Mesendoderm (in vitro differentiated cells): ENCODE results near the gene ODC1.

Experiments used
- DNase-seq: peaks from one replicate; pipeline ENCODE4 v3.0.0; 2013
- H2AK5ac ChIP-seq: 2 replicates; pipeline ENCODE4 v1.6.1; 2013; ENCODE audit warnings: low read length, inconsistent platforms
- H2BK120ac ChIP-seq: 2 replicates; pipeline ENCODE4 v1.6.1; 2013; ENCODE audit warnings: low read depth, mild to moderate bottlenecking, low read length, moderate library complexity, mixed read lengths
- H2BK15ac ChIP-seq: replicated peaks from 2 replicates; pipeline ENCODE4 v1.6.1; 2013; ENCODE audit warnings: low read depth, mild to moderate bottlenecking, moderate library complexity
- H2BK5ac ChIP-seq: 2 replicates; pipeline ENCODE4 v1.6.1; 2013; ENCODE audit warnings: low read length, inconsistent platforms
- H3K18ac ChIP-seq: 2 replicates; pipeline ENCODE4 v1.6.1; 2013; ENCODE audit warnings: mild to moderate bottlenecking, low read length, mixed read lengths
- H3K23ac ChIP-seq: one replicate; pipeline ENCODE4 v1.6.1; 2013; ENCODE audit warnings: low read length
- H3K27ac ChIP-seq: 2 replicates; pipeline ENCODE4 v1.5.1; 2013; ENCODE audit warnings: low read depth, mild to moderate bottlenecking, inconsistent platforms, low read length, moderate library complexity
- H3K27me3 ChIP-seq: 2 replicates; pipeline ENCODE4 v1.6.1; 2013; ENCODE audit warnings: low read length, control low read depth, mild to moderate bottlenecking, inconsistent platforms; ENCODE audit not compliant: insufficient read depth, poor library complexity
- H3K36me3 ChIP-seq: 2 replicates; pipeline ENCODE4 v1.6.1; 2013; ENCODE audit warnings: low read length, inconsistent platforms; ENCODE audit not compliant: control insufficient read depth, insufficient read depth
- H3K4ac ChIP-seq: one replicate; pipeline ENCODE4 v1.6.1; 2013; ENCODE audit warnings: low read depth, mild to moderate bottlenecking, low read length, moderate library complexity
- H3K4me1 ChIP-seq: 2 replicates; pipeline ENCODE4 v1.6.1; 2013; ENCODE audit warnings: low read depth, low read length, inconsistent platforms; ENCODE audit not compliant: control insufficient read depth
- H3K4me2 ChIP-seq: 2 replicates; pipeline ENCODE4 v1.6.1; 2013; ENCODE audit warnings: low read length
- H3K4me3 ChIP-seq: 2 replicates; pipeline ENCODE4 v1.5.1; 2013; ENCODE audit warnings: mild to moderate bottlenecking, low read length
- H3K56ac ChIP-seq: one replicate; pipeline ENCODE4 v1.6.1; 2013; ENCODE audit warnings: low read length
- H3K79me1 ChIP-seq: 2 replicates; pipeline ENCODE4 v1.6.1; 2013; ENCODE audit warnings: low read length, inconsistent platforms
- H3K79me2 ChIP-seq: 2 replicates; pipeline ENCODE4 v1.6.1; 2013; ENCODE audit warnings: mild to moderate bottlenecking, low read length; ENCODE audit not compliant: control insufficient read depth, insufficient read depth
- H3K9ac ChIP-seq: 2 replicates; pipeline ENCODE4 v1.6.1; 2013; ENCODE audit warnings: low read length, inconsistent platforms
- H4K5ac ChIP-seq: one replicate; pipeline ENCODE4 v1.6.1; 2013; ENCODE audit warnings: low read length
- H4K8ac ChIP-seq: one replicate; pipeline ENCODE4 v1.6.1; 2013; ENCODE audit warnings: low read depth, mild to moderate bottlenecking, control low read depth, low read length, moderate library complexity
- WGBS: extraction: QIAGEN DNeasy Blood & Tissue Kit; methylation state at CpG from one replicate; pipeline ENCODE4 v1.1.7; 2013; ENCODE audit warnings: low lambda C conversion rate, missing lambda C conversion rate; ENCODE audit not compliant: insufficient coverage; ENCODE audit errors: extremely low coverage; 5-methylcytosine and 5-hydroxymethylcytosine counted together

The ODC1 gene

GRCh38 chr2:10419553-10420257 is 28.4 kb downstream of the ODC1 start:
- Histone ChIP-seq H3K23ac (no peak overlapping the region), H3K18ac (no peak overlapping the region), H3K9ac (no peak overlapping the region), H3K36me3 (no peaks in the 10 kb centered on the region), H2BK5ac (no peak overlapping the region), H4K8ac (no peak overlapping the region), H3K79me1 (no peaks in the 10 kb centered on the region), H3K4me1 (peaks cover 2% of the 10 kb centered on the region), H3K56ac (no peak overlapping the region), H2AK5ac (no peak overlapping the region), H3K4me3 (no peak overlapping the region), H3K4me2 (no peak overlapping the region), H3K27ac (no peak overlapping the region), H3K4ac (no peak overlapping the region), H2BK120ac (no peak overlapping the region), H2BK15ac (no peak overlapping the region), H3K27me3 (no peaks in the 10 kb centered on the region), H4K5ac (no peak overlapping the region), H3K79me2 (no peaks in the 10 kb centered on the region)
- no peak for DNase-seq
- no CpG with 5 or more reads among the region's 54 CpGs for WGBS

- Histone ChIP-seq H3K4me3 (no peak overlapping the region), H3K4me2 (no peak overlapping the region), H3K27ac (no peak overlapping the region), H4K5ac (no peak overlapping the region), H2BK120ac (no peak overlapping the region), H3K79me2 (no peaks in the 10 kb centered on the region), H2BK15ac (no peak overlapping the region), H3K27me3 (no peaks in the 10 kb centered on the region), H3K36me3 (no peaks in the 10 kb centered on the region), H4K8ac (no peak overlapping the region), H3K4me1 (peaks cover 2% of the 10 kb centered on the region), H3K23ac (no peak overlapping the region), H3K4ac (no peak overlapping the region), H2AK5ac (no peak overlapping the region), H3K56ac (no peak overlapping the region), H3K18ac (no peak overlapping the region), H3K9ac (no peak overlapping the region), H3K79me1 (no peaks in the 10 kb centered on the region), H2BK5ac (no peak overlapping the region)
- WGBS: 100% methylated on average over 1 of the region's 6 CpGs
- no peak for DNase-seq
These were observed 30.4 kb downstream of the ODC1 start for GRCh38 chr2:10417551-10418335.

GRCh38 chr2:10415640-10416039 is 32.5 kb downstream of the ODC1 start:
- WGBS: no CpG with 5 or more reads among the region's 12 CpGs
- no peak overlapping the region for H2BK15ac ChIP-seq
- no peak overlapping the region for H3K56ac ChIP-seq
- no peak overlapping the region for H3K27ac ChIP-seq
- no peak overlapping the region for H3K9ac ChIP-seq
- H3K4me1 ChIP-seq: no peaks in the 10 kb centered on the region
- H3K4ac ChIP-seq: no peak overlapping the region
- no peak overlapping the region for H4K5ac ChIP-seq
- no peaks in the 10 kb centered on the region for H3K27me3 ChIP-seq
- H2BK120ac ChIP-seq: no peak overlapping the region
- no peak for DNase-seq
- no peaks in the 10 kb centered on the region for H3K79me2 ChIP-seq
- no peak overlapping the region for H4K8ac ChIP-seq
- no peaks in the 10 kb centered on the region for H3K79me1 ChIP-seq
- H3K4me3 ChIP-seq: no peak overlapping the region
- H3K18ac ChIP-seq: no peak overlapping the region
- no peak overlapping the region for H3K23ac ChIP-seq
- no peak overlapping the region for H3K4me2 ChIP-seq
- H3K36me3 ChIP-seq: no peaks in the 10 kb centered on the region
- no peak overlapping the region for H2AK5ac ChIP-seq
- H2BK5ac ChIP-seq: no peak overlapping the region

DNA sequence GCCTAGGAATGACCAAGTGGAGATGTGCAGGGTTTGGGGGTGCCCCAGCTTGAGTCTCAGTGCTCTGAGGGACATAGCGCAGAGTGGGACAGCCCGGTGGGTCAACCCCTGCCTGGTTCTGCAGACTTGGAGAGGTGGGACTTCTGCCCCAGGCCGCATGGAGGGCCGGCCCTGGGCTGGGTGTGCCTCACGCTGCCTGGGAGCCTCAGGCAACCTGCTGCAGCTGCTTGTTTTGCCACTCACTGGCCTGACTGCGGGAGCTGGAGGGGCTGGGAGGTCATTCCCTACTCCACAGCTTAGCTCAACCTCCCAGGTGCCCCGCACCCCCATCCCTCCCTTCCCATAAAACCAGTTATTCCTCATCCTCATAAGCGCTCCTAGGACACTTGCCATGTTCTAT is 33.1 kb downstream of the ODC1 start:
- Histone ChIP-seq H3K27me3 (no peaks in the 10 kb centered on the region), H3K36me3 (no peaks in the 10 kb centered on the region), H3K4me2 (no peak overlapping the region), H3K27ac (no peak overlapping the region), H3K56ac (no peak overlapping the region), H3K9ac (no peak overlapping the region), H2BK15ac (no peak overlapping the region), H4K5ac (no peak overlapping the region), H3K4ac (no peak overlapping the region), H2BK5ac (no peak overlapping the region), H2BK120ac (no peak overlapping the region), H3K79me2 (no peaks in the 10 kb centered on the region), H3K23ac (no peak overlapping the region), H3K18ac (no peak overlapping the region), H4K8ac (no peak overlapping the region), H3K79me1 (no peaks in the 10 kb centered on the region), H3K4me3 (no peak overlapping the region), H3K4me1 (no peaks in the 10 kb centered on the region), H2AK5ac (no peak overlapping the region)
- WGBS: no CpG with 5 or more reads among the region's 8 CpGs
- no peak for DNase-seq

DNA sequence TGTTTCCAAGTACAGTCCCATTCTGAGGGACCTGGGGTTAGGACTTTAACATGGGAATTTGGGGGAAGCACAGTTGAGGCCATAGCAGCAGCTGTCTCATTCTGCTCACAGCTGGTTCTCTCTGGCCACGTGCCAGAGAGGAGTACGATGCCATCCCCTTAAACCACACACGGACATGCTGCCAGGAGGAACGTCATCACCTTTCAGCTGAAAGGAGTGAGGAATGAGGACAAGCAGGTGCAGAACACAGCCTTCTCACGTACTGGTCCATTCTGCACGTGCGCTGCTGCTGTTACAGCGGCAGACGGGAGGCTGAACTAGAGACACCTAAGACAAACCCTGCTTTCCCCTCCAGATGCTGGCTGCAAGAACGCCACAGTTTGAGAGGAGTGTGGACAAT is 33.5 kb downstream of the ODC1 start:
- H3K4me2 ChIP-seq: no peak overlapping the region
- H3K18ac ChIP-seq: no peak overlapping the region
- no CpG with 5 or more reads among the region's 10 CpGs for WGBS
- no peak overlapping the region for H3K56ac ChIP-seq
- no peak overlapping the region for H4K5ac ChIP-seq
- H3K4ac ChIP-seq: no peak overlapping the region
- H2BK15ac ChIP-seq: no peak overlapping the region
- H3K79me1 ChIP-seq: no peaks in the 10 kb centered on the region
- no peak for DNase-seq
- no peaks in the 10 kb centered on the region for H3K4me1 ChIP-seq
- H3K23ac ChIP-seq: no peak overlapping the region
- H3K27ac ChIP-seq: no peak overlapping the region
- H2BK120ac ChIP-seq: no peak overlapping the region
- no peak overlapping the region for H3K9ac ChIP-seq
- no peaks in the 10 kb centered on the region for H3K79me2 ChIP-seq
- H3K4me3 ChIP-seq: no peak overlapping the region
- H4K8ac ChIP-seq: no peak overlapping the region
- H3K36me3 ChIP-seq: no peaks in the 10 kb centered on the region
- no peak overlapping the region for H2BK5ac ChIP-seq
- no peaks in the 10 kb centered on the region for H3K27me3 ChIP-seq
- H2AK5ac ChIP-seq: no peak overlapping the region
